ENCODE measurements around the gene COPG1.
"Not testable (repeated sequence)": the region's sequence is repeated elsewhere in the genome, so short reads cannot be mapped to it uniquely, and the experiment has no call there.

The COPG1 gene

GRCh38 chr3:129249284-129250065 is at the start of gene COPG1:
Gene COPG1, plus strand, starts transcription at chr3:129249606. Its CDS starts 104 bp downstream, at chr3:129249710.
- H3K9me3 Mint-ChIP-seq, result no peaks in the 10 kb centered on the region
- H3K27ac Mint-ChIP-seq (ENCODE audit: low read depth), result peak within 1 kb of the TSS; percentile 95
- peaks cover 44% of the 10 kb centered on the region for H3K36me3 Mint-ChIP-seq (ENCODE audit: insufficient read depth)
- H3K4me1 Mint-ChIP-seq, result peaks cover 46% of the 10 kb centered on the region
- ATAC-seq (replicated peaks; ENCODE audit: extremely low read depth, poor library complexity, severe bottlenecking) (peak; percentile 86), DNase-seq (ENCODE audit: low spot score in 2 of 2) (peak; percentile 78 to 83)
- H3K27me3 Mint-ChIP-seq, result no peaks in the 10 kb centered on the region
- peak within 1 kb of the TSS; percentile 97 for H3K4me3 Mint-ChIP-seq

GRCh38 chr3:129204473-129204872 is 44.9 kb upstream of the COPG1 start:
- no peaks in the 10 kb centered on the region for H3K27me3 Mint-ChIP-seq
- no peak for ATAC-seq (replicated peaks; ENCODE audit: extremely low read depth, poor library complexity, severe bottlenecking)
- H3K4me1 Mint-ChIP-seq, result no peaks in the 10 kb centered on the region
- DNase-seq (ENCODE audit: low spot score in 2 of 2), result no peak
- no peak overlapping the region for H3K27ac Mint-ChIP-seq (ENCODE audit: low read depth)
- H3K9me3 Mint-ChIP-seq, result no peaks in the 10 kb centered on the region
- H3K36me3 Mint-ChIP-seq (ENCODE audit: insufficient read depth), result no peaks in the 10 kb centered on the region
- no peak overlapping the region for H3K4me3 Mint-ChIP-seq

DNA sequence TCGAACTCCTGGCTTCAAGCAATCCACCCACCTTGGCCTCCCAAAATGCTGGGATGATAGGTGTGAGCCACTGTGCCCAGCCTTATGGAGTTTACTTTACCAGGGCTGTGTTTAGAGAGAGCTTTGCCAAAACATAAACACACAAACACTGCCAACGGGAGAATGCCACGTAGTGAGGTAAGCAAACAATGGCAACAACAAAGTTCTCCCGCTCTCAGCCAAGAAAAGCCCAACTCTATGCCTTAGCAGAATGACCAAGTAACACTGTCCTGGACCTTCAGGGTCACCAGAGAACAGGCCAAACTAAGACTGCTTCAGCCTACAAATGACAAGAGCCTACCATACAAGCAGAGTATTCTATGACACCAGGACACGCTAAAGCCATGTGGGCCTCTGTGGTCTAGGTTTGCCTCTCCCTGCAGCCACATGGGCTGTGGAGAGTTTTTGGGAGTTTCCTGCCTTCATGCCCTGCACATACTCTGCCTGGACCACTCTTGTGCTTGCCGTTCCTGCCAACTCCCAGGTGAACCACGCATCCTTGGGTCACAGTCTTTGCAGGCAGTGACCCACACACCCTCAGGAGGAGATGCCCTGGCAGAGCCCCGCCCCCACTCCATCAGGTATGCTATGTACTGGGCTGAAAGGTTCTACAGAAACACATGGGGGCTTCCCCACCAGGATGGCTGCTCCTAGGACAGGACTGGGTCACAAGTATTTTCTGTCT is 44.1 kb upstream of the COPG1 start:
- ATAC-seq (replicated peaks; ENCODE audit: extremely low read depth, poor library complexity, severe bottlenecking), result no peak
- DNase-seq (ENCODE audit: low spot score in 2 of 2), result no peak
- Mint-ChIP-seq H3K4me1 (no peaks in the 10 kb centered on the region), H3K27me3 (peaks cover 6% of the 10 kb centered on the region), H3K4me3 (no peak overlapping the region), H3K27ac (ENCODE audit: low read depth) (no peak overlapping the region), H3K36me3 (ENCODE audit: insufficient read depth) (no peaks in the 10 kb centered on the region), H3K9me3 (no peaks in the 10 kb centered on the region)

GRCh38 chr3:129207479-129207878 is 41.9 kb upstream of the COPG1 start:
- H3K27me3 Mint-ChIP-seq, result peaks cover 7% of the 10 kb centered on the region
- no peaks in the 10 kb centered on the region for H3K36me3 Mint-ChIP-seq (ENCODE audit: insufficient read depth)

DNA sequence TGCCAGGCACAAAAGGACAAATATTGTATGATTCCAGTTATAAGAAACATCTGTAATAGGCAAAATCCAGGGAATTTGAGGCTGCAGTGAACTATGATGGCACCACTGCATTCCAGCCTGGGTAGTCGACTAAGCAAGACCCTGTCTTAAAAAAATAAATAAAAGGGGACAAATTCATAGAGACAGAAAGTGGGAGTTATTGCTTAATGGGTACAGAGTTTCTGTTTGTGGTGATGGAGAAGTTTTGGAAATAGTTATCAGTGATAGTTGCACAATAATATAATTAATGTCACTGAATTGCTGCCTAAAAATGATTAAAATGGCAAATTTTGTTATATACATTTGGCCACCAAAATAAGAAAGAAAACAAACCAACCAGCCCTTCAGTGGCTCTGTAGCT is 38.1 kb upstream of the COPG1 start:
- no peaks in the 10 kb centered on the region for H3K36me3 Mint-ChIP-seq (ENCODE audit: insufficient read depth)
- H3K4me3 Mint-ChIP-seq, result no peak overlapping the region
- H3K9me3 Mint-ChIP-seq, result no peaks in the 10 kb centered on the region
- H3K27ac Mint-ChIP-seq (ENCODE audit: low read depth), result no peak overlapping the region
- no peaks in the 10 kb centered on the region for H3K4me1 Mint-ChIP-seq
- no peak for ATAC-seq (replicated peaks; ENCODE audit: extremely low read depth, poor library complexity, severe bottlenecking)
- no peak for DNase-seq (ENCODE audit: low spot score in 2 of 2)
- peaks cover 7% of the 10 kb centered on the region for H3K27me3 Mint-ChIP-seq

More at GRCh38 chr3:129207479-129207878, 41.9 kb upstream of the COPG1 start:
- Mint-ChIP-seq H3K9me3 (no peaks in the 10 kb centered on the region), H3K4me1 (no peaks in the 10 kb centered on the region), H3K27ac (ENCODE audit: low read depth) (no peak overlapping the region), H3K4me3 (no peak overlapping the region)
- ATAC-seq (replicated peaks; ENCODE audit: extremely low read depth, poor library complexity, severe bottlenecking), result no peak
- DNase-seq (ENCODE audit: low spot score in 2 of 2), result no peak

- no peak overlapping the region for H3K4me3 Mint-ChIP-seq
- H3K36me3 Mint-ChIP-seq (ENCODE audit: insufficient read depth), result no peaks in the 10 kb centered on the region
- H3K27me3 Mint-ChIP-seq, result peaks cover 7% of the 10 kb centered on the region
- H3K4me1 Mint-ChIP-seq, result no peaks in the 10 kb centered on the region
- H3K9me3 Mint-ChIP-seq, result no peaks in the 10 kb centered on the region
- no peak for DNase-seq (ENCODE audit: low spot score in 2 of 2)
- ATAC-seq (replicated peaks; ENCODE audit: extremely low read depth, poor library complexity, severe bottlenecking), result no peak
- H3K27ac Mint-ChIP-seq (ENCODE audit: low read depth), result no peak overlapping the region
These were observed 37.6 kb upstream of the COPG1 start for GRCh38 chr3:129211772-129212171.

- Mint-ChIP-seq H3K4me3 (no peak overlapping the region), H3K36me3 (ENCODE audit: insufficient read depth) (no peaks in the 10 kb centered on the region)
These were observed 36.2 kb upstream of the COPG1 start for GRCh38 chr3:129213238-129213637.

DNA sequence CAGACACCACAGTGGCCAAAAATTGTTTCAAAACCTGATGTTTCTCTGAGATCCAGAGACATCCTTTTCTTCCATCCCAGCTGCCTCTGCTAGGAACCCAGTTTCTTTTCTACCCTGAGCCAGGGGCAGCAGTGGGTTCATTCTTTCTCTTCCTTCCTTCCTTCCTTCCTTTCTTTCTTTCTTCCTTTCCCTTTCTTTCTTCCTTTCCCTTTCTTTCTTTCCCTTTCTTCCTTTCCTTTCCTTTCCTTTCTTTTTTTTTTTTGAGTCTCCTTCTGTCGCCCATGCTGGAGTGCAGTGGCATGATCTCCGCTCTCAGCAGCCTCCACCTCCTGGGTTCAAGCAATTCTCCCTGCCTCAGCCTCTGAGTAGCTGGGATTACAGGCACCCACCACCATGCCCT is 30.7 kb upstream of the COPG1 start:
- no peaks in the 10 kb centered on the region for H3K36me3 Mint-ChIP-seq (ENCODE audit: insufficient read depth)
- no peak overlapping the region for H3K4me3 Mint-ChIP-seq
- ATAC-seq (replicated peaks; ENCODE audit: extremely low read depth, poor library complexity, severe bottlenecking) (no peak), DNase-seq (ENCODE audit: low spot score in 2 of 2) (no peak)
- H3K27me3 Mint-ChIP-seq, result no peaks in the 10 kb centered on the region
- no peaks in the 10 kb centered on the region for H3K9me3 Mint-ChIP-seq
- H3K27ac Mint-ChIP-seq (ENCODE audit: low read depth), result peak overlapping the region; percentile 67
- H3K4me1 Mint-ChIP-seq, result no peaks in the 10 kb centered on the region

More at GRCh38 chr3:129213238-129213637, 36.2 kb upstream of the COPG1 start:
- Mint-ChIP-seq H3K4me1 (no peaks in the 10 kb centered on the region), H3K27me3 (peaks cover 7% of the 10 kb centered on the region), H3K27ac (ENCODE audit: low read depth) (no peak overlapping the region), H3K9me3 (no peaks in the 10 kb centered on the region)
- no peak for ATAC-seq (replicated peaks; ENCODE audit: extremely low read depth, poor library complexity, severe bottlenecking)
- no peak for DNase-seq (ENCODE audit: low spot score in 2 of 2)

GRCh38 chr3:129224387-129224786 is 25.0 kb upstream of the COPG1 start:
- not testable (repeated sequence) for DNase-seq (ENCODE audit: low spot score in 2 of 2); H3K27ac Mint-ChIP-seq (ENCODE audit: low read depth); H3K36me3 Mint-ChIP-seq (ENCODE audit: insufficient read depth); H3K9me3 Mint-ChIP-seq; H3K27me3 Mint-ChIP-seq; ATAC-seq (replicated peaks; ENCODE audit: extremely low read depth, poor library complexity, severe bottlenecking); H3K4me1 Mint-ChIP-seq; H3K4me3 Mint-ChIP-seq

GRCh38 chr3:129224984-129225393 is 24.4 kb upstream of the COPG1 start:
- Mint-ChIP-seq H3K27ac (ENCODE audit: low read depth) (peak overlapping the region; percentile 44), H3K36me3 (ENCODE audit: insufficient read depth) (no peaks in the 10 kb centered on the region), H3K9me3 (no peaks in the 10 kb centered on the region), H3K4me3 (no peak overlapping the region), H3K27me3 (no peaks in the 10 kb centered on the region), H3K4me1 (peaks cover 5% of the 10 kb centered on the region)
- DNase-seq (ENCODE audit: low spot score in 2 of 2) (no peak), ATAC-seq (replicated peaks; ENCODE audit: extremely low read depth, poor library complexity, severe bottlenecking) (no peak)

DNA sequence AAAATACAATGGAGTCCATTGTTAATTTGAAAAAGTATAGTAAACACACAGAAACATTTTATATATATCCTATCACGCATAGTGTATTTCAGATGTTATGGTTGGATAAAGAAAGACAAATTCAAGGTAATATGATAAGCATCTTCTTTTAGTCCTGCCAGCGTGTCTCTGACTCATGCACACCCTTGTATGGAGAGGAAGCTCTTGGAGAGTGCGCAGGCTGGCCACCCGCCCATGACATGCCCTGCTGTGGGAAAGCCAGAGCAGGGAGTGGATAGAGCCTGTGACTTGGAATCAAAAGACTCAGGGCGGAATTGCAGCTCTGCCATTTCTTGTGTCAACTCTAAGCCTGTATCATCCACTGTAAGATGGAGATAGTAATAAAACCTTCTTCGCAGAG is 23.0 kb upstream of the COPG1 start:
- Mint-ChIP-seq H3K9me3 (no peaks in the 10 kb centered on the region), H3K4me1 (peaks cover 5% of the 10 kb centered on the region), H3K27ac (ENCODE audit: low read depth) (no peak overlapping the region), H3K36me3 (ENCODE audit: insufficient read depth) (no peaks in the 10 kb centered on the region), H3K4me3 (no peak overlapping the region), H3K27me3 (no peaks in the 10 kb centered on the region)
- no peak for DNase-seq (ENCODE audit: low spot score in 2 of 2)
- ATAC-seq (replicated peaks; ENCODE audit: extremely low read depth, poor library complexity, severe bottlenecking), result no peak

- DNase-seq (ENCODE audit: low spot score in 2 of 2) (no peak), ATAC-seq (replicated peaks; ENCODE audit: extremely low read depth, poor library complexity, severe bottlenecking) (no peak)
- H3K4me1 Mint-ChIP-seq, result peaks cover 5% of the 10 kb centered on the region
- H3K9me3 Mint-ChIP-seq, result no peaks in the 10 kb centered on the region
- no peaks in the 10 kb centered on the region for H3K36me3 Mint-ChIP-seq (ENCODE audit: insufficient read depth)
- no peak overlapping the region for H3K27ac Mint-ChIP-seq (ENCODE audit: low read depth)
- H3K27me3 Mint-ChIP-seq, result no peaks in the 10 kb centered on the region
- no peak overlapping the region for H3K4me3 Mint-ChIP-seq
These were observed 20.4 kb upstream of the COPG1 start for GRCh38 chr3:129228891-129229585.

Data from central memory CD8-positive, alpha-beta T cell (primary cell).